ENCODE measurements around the gene RYR2. TPM values are rescaled to one million over a fixed set of nuclear protein-coding genes. Genes with fewer than 3 reads are reported as not detected.

Gene RYR2
- total RNA-seq, 1 experiment from 2014 or later = 3.4 TPM

GRCh38 chr1:237183963-237184540 lies 142.1 kb downstream of the RYR2 start:
- Histone ChIP-seq H3K79me1 (ENCODE audit: insufficient read depth, low read depth, low read length, poor library complexity, severe bottlenecking) (no peaks in the 10 kb centered on the region), H3K9me3 (ENCODE audit: control insufficient read depth, low read depth, low read length) (no peaks in the 10 kb centered on the region), H2BK5ac (ENCODE audit: insufficient read length, low read length) (no peak overlapping the region), H3K23me2 (ENCODE audit: insufficient read length, low read depth, low read length, poor library complexity, severe bottlenecking) (no peaks in the 10 kb centered on the region), H3T11ph (ENCODE audit: low read length) (no peak overlapping the region), H4K20me1 (ENCODE audit: control insufficient read depth, insufficient read depth, insufficient read length) (no peaks in the 10 kb centered on the region), H3K56ac (ENCODE audit: insufficient read length, low read depth, low read length) (no peak overlapping the region), H3K23ac (ENCODE audit: insufficient read length, low read depth, low read length) (no peak overlapping the region), H3K79me2 (ENCODE audit: insufficient read depth, low read length) (no peaks in the 10 kb centered on the region), H3K4me1 (ENCODE audit: insufficient read depth, low read length) (peaks cover 4% of the 10 kb centered on the region; the same call in 1 of the 2 replicates), H2BK20ac (ENCODE audit: low read depth, low read length, poor library complexity, severe bottlenecking) (no peak overlapping the region), H3K4ac (ENCODE audit: low read depth, low read length) (no peak overlapping the region), H3K4me2 (ENCODE audit: insufficient read depth, insufficient read length, low read length) (no peak overlapping the region), H3K27me3 (ENCODE audit: insufficient read depth, low read length) (no peaks in the 10 kb centered on the region), H2AK5ac (ENCODE audit: insufficient read length, low read length) (no peak overlapping the region), H3K9ac (ENCODE audit: extremely low read depth, insufficient read length, low read length) (no peak overlapping the region), H2BK15ac (ENCODE audit: low read depth, low read length) (no peak overlapping the region), H2BK12ac (ENCODE audit: insufficient read length, low read depth, low read length) (no peak overlapping the region), H2BK120ac (ENCODE audit: low read depth, low read length, poor library complexity, severe bottlenecking) (no peak overlapping the region), H2AFZ (ENCODE audit: low read length) (no peak overlapping the region), H4K5ac (ENCODE audit: insufficient read length, low read depth, low read length) (no peak overlapping the region), H3K27ac (ENCODE audit: insufficient read length, low read depth, low read length) (no peak overlapping the region), H4K8ac (replicated peaks; ENCODE audit: insufficient read length, low read depth, low read length) (no peak overlapping the region), H3K14ac (ENCODE audit: insufficient read depth, low read length) (no peak overlapping the region), H4K91ac (ENCODE audit: insufficient read length, low read depth, low read length) (no peak overlapping the region), H3K18ac (ENCODE audit: insufficient read length, low read depth, low read length) (no peak overlapping the region)
- no CpG with 5 or more reads among the region's 7 CpGs for WGBS (ENCODE audit: extremely low coverage, insufficient read length, low lambda C conversion rate)
- Mint-ChIP-seq H3K9me3 (no peaks in the 10 kb centered on the region), H3K4me3 (no peak overlapping the region), H3K4me1 (peaks cover 25 to 40% of the 10 kb centered on the region in 2 experiments), H3K36me3 (ENCODE audit: insufficient read depth in 1 of 3, low read depth in 3 of 3) (no peaks in the 10 kb centered on the region), H3K27me3 (ENCODE audit: low read depth) (no peaks in the 10 kb centered on the region), H3K27ac (peak overlapping the region in 2 of 3 experiments; percentile 57 to 64; a peak in 4 of 7 replicates)
- TF ChIP-seq CTCF (conservative IDR thresholded peaks at IDR 0.05) = no peak
- peak; percentile 70 for DNase-seq
